ENCODE results near the gene STH.

- TF ChIP-seq CTCF (IDR thresholded peaks at IDR 0.05 in 8 of 11, conservative IDR thresholded peaks at IDR 0.05 in 3 of 11), result no peak
- TF ChIP-seq POLR2A (IDR thresholded peaks at IDR 0.05), result no peak
- no peak for TF ChIP-seq POLR2AphosphoS5 (IDR thresholded peaks at IDR 0.05)
Measured at GRCh38 chr17:45950888-45951287, 48.2 kb upstream of the STH start.
